NCI-H748 (cell line): ENCODE measurements around the gene TAPBPL.

ENCODE experiments used
- DNase-seq: peaks from one replicate; lab custom pipeline; 2025; ENCODE audit not compliant: unreplicated experiment; lab: John Stamatoyannopoulos, UW

The TAPBPL gene

DNA sequence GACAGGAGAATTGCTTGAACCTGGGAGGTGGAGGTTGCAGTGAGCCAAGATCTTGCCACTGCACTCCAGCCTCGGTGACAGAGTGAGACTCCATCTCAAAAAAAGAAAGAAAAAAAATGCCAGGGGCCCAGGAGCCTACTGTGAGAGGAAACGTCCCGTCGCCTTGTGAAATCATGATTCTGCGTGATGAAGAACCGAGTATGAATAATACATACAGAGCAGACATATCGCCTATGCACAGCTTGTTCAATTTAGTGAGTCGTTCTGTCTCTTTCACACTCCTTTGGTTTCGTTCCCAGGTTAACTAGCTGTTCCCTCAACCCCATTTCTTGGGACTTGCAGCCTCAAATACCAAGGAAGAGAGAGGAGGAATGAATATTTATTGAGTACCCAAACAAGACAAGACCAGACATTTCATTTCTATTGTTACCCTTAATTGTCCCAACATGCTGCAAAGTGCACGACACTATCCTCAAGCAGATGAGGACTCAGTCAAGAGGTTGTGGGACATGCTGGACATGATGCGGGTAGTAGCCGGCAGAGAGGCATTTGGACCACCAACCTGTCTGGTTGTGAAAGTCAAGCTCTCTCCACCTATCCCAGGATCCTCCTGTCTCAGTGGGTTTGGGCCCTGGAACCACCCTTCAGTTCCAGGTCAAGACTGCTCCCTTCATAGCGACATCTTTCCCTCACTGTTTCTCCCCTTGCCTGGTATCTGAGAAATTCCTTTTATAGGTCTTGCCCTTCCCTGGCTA, 15.7 kb upstream of the TAPBPL start:
- no peak for DNase-seq

DNA sequence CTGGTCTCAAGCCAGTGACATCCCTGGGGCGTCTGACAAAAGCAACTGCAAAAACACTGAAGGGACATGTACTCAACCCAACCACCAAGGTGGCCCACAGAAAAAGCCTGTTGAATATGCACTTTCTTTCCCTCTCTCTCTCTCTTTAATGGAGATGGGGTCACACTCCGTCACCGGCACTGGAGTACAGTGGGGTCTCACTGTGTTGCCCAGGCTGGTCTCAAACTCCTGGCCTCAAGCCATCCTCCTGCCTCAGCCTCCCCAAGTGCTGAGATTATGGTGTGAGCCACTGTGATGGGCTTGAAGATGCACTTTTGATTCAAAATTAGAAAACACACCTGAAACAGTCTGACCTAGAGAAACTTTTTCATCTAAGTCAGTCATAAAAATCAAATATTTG, 14.3 kb upstream of the TAPBPL start:
- DNase-seq, result no peak

- DNase-seq, result no peak
Measured at GRCh38 chr12:6438345-6438744, 13.5 kb upstream of the TAPBPL start.

- no peak for DNase-seq
Measured at GRCh38 chr12:6440391-6440790, 11.5 kb upstream of the TAPBPL start.

DNA sequence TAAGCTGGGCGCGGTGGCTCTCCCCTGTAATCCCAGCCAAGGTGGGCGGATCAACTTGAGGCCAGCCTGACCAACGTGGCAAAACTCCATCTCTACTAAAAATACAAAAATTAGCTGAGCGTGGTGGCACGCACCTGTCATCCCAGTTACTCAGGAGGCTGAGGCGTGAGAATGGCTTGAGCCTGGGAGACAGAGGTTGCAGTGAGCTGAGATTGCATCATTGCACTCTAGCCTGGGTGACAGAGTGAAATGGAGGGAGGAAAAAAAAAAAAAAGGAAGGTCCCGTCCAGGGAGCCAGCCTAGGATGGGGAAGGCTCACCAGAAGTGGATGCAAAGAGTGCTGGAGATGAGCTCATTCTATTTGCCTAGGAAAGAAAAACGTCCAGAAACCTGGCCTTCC, 9.0 kb upstream of the TAPBPL start:
- no peak for DNase-seq

DNA sequence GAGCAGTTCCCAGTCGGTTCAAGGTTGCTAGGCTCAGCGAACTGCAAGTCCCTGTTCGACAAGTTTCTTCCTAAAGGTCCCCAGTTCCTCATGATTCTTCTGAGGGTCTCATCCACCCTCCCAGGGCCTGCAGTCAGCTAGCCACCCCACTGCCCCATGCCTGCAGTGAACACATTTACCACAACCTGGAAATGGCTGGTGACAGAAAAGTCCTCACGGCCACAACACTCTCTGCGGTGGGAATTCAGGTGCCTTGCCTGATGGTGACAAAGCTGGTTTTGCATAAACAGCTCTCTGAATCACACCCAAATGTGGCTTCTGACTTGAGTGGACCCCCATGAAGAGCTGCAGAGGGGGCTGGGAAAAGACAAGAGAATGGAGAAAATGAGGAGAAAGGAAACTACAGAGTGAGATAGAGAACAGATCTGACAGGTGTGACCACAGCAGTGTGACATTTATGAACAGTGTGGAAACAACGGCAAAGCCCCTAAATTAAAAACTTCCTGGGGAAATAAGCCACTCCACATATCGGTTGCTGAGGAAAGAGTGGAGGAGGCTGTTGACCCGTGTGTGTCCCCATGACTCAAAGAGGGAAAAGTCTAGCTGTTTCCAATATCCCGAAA, 8.4 kb upstream of the TAPBPL start:
- DNase-seq, result no peak

DNA sequence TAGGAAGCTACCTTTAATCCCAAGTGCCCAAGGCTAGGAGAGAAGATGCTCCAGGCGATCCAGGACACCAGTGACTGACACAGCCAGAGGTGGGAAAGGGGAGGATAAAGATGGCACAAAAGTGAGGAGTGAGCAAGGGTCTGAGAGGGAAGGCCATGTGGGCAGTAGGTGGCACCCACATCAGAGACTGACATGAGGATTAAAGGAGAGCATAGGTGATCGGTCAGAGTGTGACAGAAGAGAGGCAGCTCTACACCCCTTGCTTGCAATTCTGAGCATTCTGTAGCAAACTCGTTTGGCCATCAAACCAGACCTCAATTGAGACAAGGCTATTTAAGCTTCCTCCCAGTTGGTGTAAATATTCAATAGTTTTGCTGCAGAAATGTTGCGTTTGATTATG, 7.8 kb upstream of the TAPBPL start:
- DNase-seq, result no peak

GRCh38 chr12:6444704-6445688, 6.8 kb upstream of the TAPBPL start, which contains the start of gene CD27:
CD27 (plus strand) TSS chr12:6444955; CDS start chr12:6445096, 141 bp downstream.
- DNase-seq, result no peak

GRCh38 chr12:6450091-6450868, 1.6 kb upstream of the TAPBPL start:
- no peak for DNase-seq

- no peak for DNase-seq
Measured at GRCh38 chr12:6450869-6451347, 934 bp upstream of the TAPBPL start.

- DNase-seq, result no peak
Measured at GRCh38 chr12:6452245-6452943, 552 bp downstream of the TAPBPL start.

DNA sequence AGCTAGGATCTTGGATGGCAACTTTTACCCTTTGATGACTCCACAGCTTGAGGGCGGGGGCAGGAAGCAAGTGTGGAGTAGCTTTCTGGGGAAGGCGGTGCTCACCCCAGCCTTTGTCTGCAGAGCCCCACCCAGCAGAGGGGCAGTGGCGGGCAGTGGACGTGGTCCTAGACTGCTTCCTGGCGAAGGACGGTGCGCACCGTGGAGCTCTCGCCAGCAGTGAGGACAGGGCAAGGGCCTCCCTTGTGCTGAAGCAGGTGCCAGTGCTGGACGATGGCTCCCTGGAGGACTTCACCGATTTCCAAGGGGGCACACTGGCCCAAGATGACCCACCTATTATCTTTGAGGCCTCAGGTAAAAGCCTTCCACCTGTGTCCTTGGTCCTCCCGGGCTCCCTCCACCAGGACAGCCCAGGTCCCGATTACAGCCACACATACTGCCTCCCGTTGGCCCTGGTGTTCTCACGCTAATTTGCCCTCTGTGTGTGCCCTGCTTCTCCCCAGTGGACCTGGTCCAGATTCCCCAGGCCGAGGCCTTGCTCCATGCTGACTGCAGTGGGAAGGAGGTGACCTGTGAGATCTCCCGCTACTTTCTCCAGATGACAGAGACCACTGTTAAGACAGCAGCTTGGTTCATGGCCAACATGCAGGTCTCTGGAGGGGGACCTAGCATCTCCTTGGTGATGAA, 1.2 kb downstream of the TAPBPL start:
- no peak for DNase-seq

DNA sequence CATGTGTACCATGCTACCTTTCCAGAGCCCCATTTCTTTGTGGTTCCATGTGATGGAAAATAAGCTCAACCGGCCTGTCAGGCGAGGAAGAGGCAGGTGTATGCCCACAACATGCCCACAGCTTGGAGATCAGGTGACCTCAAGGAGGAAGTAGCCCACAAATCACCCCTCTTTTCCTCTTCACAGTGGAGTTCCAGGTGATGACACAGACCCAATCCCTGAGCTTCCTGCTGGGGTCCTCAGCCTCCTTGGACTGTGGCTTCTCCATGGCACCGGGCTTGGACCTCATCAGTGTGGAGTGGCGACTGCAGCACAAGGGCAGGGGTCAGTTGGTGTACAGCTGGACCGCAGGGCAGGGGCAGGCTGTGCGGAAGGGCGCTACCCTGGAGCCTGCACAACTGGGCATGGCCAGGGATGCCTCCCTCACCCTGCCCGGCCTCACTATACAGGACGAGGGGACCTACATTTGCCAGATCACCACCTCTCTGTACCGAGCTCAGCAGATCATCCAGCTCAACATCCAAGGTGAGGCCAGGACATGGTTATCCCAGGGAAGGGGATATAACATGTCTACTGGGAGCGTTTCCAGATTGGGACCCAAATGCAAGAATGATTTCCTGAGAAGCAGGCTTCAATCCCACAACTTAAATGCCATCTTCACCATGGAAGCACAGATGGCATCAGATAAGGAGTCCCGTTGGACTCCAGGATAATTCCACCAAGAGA, 5.5 kb downstream of the TAPBPL start:
- no peak for DNase-seq

DNA sequence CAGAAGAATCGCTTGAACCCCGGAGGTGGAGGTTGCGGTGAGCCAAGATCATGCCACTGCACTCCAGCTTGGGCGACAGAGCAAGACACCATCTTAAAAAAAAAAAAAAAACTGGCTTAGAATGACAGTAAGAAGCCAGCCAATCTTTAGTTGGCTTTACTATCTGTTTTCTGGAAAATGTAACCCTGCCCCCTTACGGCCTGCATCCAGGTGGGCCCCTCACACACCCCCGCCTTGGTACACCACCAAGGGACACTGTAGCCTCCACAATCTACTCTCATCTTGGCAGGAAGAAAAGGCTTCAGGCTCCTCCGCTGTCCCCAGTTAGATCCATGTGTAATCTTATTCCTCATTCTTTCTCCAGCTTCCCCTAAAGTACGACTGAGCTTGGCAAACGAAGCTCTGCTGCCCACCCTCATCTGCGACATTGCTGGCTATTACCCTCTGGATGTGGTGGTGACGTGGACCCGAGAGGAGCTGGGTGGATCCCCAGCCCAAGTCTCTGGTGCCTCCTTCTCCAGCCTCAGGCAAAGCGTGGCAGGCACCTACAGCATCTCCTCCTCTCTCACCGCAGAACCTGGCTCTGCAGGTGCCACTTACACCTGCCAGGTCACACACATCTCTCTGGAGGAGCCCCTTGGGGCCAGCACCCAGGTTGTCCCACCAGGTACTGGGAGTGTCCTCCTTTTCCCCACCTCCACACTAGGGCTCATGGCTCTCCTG, 6.6 kb downstream of the TAPBPL start:
- no peak for DNase-seq

DNA sequence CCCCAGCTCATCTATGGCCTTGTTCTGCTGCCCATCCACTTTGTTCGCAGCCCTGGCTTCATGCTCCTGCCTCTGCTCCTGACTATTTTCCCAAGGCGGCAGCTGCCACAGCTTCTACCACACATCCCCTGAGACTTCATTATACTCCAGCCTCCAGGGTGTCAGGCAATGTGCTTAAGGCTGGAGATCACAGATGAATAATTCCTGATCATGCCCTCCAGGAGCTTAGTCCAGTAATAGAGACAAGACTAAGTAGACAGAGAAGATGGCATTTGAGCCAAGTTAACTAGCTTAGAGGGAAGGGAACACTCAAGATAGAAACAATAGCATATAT, 7.1 kb downstream of the TAPBPL start:
- no peak for DNase-seq

GRCh38 chr12:6460751-6461371, 9.0 kb downstream of the TAPBPL start:
- no peak for DNase-seq

- DNase-seq, result no peak
Measured at GRCh38 chr12:6461401-6462233, 9.8 kb downstream of the TAPBPL start.
